Measurements from ENCODE around the gene OR2T35.
"Not testable (repeated sequence)": the region's sequence is repeated elsewhere in the genome, so short reads cannot be mapped to it uniquely, and the experiment has no call there.

The OR2T35 gene

DNA sequence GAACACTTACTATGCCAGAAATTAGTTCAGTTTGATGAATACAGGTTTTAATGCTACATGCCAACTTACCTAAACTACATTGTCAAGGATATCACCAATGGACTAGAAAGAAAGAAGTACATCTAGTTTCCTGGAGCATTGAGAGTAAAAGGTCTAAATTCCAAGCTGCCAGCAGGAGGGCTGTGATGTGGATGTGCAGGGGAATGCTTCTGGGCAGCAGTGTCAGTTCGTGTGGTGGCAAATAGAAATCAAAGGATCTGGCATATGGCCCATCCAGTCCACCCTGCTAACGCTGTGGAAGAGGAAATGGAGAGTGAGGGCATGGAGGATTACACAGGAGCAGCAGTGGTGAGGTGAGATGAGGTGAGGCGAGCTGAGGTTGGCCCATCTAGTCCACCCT is at the start of gene OR2T35:
OR2T35 (minus strand) TSS at position 101 of the 400 bp plus-strand sequence. CDS start 6,020 bp downstream, outside the sequence.
- not testable (repeated sequence) for DNase-seq (ENCODE audit: low read depth)

DNA sequence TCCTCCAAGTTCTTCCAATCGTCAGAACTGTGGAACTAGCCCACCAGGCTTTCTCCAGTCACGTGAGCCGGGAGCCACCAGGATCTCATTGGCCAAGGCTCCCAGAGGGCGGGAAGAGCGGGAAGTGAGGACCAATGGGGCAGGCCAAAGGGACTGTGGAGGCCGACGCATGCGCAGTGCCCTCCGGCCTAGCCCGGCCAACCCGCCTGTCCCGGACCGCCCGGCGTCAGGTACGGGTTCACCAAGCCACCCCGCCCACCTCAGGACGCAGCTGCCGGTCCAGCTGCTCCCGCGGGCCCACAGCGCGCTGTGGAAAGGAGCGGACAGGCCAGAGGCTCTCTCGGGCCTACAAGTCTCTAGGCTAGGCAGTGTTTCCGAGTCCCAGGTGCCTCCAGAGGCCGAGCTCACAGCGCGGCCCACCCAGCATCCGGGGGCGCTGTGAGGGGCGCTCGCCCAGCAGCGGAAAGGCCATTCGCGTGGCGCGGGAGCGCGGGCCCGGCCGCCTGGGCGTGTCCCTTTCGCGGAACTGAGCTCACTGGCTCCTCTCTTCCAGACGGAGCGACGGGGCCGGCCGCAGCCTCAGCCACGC is 46.6 kb upstream of the OR2T35 start:
- DNase-seq (ENCODE audit: low read depth): no peak

DNA sequence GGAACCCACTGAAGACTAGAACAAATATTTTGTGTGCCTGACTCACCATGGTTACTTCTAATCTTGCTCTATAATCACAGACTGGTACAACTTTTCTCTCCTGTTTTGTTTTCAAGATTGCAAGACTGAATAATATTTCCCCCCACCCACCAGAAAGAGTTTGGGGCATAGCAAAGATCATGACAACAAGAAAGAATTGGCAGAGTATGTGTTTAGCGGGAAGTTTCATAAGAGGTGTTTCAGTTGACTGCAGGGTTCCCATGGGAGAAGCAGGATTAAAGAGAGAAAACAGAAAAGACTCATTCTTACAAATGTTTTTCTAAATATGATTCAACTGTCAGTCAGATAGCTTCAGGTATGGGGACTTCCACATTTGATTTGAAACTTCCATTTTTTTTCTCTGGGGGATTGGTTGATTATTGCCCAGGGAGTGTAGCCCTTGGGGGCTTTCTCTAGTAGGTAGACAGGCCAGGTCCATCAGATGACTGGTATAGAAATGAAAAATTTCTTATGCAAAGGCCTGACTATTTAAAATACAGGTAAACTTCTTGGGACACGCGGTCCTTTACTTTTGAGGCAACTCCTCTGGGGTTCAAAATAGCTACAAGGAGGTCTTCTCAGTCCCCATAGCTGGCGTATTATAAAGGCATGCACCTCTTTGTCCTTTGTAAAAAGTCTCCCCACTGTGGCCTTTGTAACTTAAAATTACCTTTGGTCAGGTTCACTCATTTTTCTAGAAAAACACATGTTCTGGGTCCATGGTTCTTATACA is 43.6 kb upstream of the OR2T35 start:
- DNase-seq (ENCODE audit: low read depth): no peak

DNA sequence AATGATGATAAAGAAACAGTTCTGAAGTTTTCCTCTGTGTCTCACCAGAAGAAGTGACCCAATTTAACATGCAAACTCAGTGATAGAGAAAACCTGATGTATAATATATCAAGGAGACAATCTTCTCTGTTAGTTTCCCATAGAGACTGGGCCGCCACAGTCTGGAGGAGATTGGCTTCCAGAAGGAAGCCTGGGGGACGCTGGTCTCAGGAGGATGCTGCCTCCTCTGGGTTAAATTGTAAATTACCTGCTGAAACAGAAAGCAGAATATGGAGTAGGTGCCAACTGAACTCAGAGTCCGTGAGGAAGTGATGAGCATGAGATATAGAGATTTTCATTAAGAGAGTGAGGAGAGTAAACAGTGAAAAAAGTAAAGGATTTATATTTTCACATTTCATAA is 41.7 kb upstream of the OR2T35 start:
- no peak for DNase-seq (ENCODE audit: low read depth)

DNA sequence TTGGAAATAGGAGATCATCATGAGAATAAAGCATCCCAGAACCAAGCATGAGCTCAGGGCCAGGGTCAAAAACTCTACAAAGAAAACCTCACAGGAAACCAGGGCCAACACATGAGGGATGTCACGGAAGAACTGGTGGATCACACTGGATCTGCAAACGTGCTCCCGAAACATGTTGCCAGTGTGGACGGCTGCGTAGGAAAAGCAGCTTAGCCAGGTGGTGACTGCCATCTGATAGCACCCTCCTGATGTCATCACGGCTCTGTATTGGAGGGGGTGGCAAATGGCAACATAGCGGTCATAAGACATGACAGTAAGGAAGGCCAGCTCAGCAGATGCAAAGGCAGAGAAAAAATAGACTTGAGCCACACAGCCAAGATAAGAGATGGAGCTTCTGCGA is 36.6 kb upstream of the OR2T35 start:
- DNase-seq (ENCODE audit: low read depth): no peak

DNA sequence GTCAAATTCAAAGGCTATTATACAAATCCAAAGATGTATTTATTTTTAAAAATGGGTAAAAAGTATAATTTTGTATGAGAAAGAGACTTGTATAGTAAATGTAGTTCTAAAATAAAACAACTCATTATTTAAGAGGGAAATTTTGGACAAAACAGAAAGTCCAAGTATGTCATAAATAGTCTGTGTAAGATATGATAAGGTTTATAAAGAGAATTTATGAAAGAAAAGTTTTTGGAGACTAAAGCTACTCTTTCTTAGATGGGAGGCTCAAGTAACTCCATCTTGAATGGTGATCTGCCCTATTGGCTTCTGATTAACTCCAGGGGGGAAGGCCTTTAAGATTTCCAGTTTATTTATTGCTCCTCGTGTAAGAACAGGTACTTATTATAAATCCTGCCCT is 24.9 kb upstream of the OR2T35 start:
- DNase-seq (ENCODE audit: low read depth): no peak

DNA sequence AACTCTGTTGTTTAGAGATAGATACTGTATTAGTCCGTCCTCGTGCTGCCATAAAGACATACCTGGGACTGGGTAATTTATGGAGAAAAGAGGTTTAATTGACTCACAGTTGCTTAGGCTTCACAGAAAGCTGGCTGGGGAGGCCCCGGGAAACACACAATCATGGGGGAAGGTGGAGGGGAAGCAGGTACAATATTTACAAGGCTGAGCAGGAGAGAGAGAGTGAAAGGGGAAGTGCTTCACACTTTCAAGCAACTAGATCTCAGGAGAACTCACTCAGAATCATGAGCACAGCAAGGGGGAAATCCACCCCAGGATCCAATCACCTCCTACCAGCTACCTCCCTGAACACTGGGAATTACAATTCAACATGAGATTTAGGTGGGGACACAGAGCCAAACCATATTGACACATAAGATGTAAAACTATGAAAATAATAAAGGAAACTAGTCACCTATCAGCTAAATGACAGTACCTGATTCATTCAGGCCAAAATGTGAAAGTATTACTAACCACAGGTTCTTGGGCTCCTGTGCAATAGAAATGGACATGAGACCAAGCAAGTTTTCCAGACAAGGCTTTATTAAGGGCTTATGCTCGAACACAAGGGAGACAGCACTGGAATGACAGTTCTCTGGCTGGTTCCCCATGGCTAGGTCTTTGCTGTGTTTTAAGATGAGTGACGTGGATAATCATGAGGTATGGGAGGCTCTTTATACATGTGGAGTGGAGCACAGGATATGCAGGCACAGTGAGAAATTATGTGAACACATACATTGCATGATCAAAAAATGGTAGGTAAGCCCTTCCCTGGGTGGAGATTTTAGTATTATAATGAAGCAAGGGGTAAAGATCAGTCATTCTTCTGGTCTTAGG is 18.6 kb upstream of the OR2T35 start:
- not testable (repeated sequence) for DNase-seq (ENCODE audit: low read depth)

DNA sequence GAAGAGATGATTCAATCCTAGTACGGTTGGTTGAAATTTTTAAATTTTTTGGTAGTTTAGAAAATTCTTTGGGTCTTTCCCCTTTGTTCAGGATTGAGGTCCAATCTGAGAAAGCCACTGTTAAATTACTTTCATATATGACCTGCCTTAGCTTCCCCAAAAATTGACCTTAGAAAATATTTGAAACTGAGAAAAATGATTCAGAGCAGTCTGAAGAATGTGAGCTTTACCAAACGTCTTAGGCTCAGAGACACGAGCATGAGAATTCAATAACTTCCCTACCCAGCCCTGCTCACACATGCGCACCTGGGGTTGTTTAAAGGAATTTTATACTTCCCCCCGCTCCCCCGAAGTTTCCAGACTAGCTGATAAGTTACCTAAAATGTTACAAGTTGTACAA is 11.7 kb upstream of the OR2T35 start:
- not testable (repeated sequence) for DNase-seq (ENCODE audit: low read depth)

GRCh38 chr1:248655354-248655753 is 10.3 kb upstream of the OR2T35 start, which contains the start of gene OR2T27:
TSS of gene OR2T27 (minus strand) at chr1:248655528. CDS start at chr1:248650884, 4,644 bp downstream.
- not testable (repeated sequence) for DNase-seq (ENCODE audit: low read depth)

GRCh38 chr1:248648770-248649536 is 3.9 kb upstream of the OR2T35 start:
- DNase-seq (ENCODE audit: low read depth): not testable (repeated sequence)

DNA sequence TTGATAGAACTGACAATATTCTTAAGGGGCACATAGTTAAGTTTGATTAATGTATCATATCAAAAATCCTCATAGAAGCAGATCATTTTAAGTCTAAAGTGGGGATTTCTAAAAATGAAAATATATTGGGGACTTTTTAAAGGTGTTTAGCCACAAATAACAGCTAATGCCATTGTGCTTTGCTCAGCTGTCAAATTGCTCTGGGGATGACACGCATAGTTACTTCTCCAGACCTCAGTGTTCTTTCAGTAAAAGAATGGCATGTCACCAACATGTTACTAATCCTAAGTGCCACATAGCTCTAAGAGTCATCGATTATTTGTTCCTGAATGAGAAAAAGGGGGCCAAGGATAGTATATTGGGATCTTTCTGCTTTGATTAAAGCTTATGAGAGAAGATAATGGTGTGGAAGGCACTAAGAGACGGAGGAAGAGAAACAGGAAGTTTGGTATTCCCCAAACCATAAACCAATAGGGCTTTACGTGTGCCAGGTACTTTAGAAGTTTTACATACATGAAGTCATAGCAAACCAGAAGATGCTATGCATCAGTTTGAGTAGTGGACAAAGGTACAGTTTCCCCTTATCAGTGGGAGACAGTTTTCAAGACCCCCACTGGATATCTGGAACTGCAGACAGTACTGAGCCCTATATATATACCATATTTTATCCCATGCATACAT is 2.0 kb downstream of the OR2T35 start:
- DNase-seq (ENCODE audit: low read depth): not testable (repeated sequence)

DNA sequence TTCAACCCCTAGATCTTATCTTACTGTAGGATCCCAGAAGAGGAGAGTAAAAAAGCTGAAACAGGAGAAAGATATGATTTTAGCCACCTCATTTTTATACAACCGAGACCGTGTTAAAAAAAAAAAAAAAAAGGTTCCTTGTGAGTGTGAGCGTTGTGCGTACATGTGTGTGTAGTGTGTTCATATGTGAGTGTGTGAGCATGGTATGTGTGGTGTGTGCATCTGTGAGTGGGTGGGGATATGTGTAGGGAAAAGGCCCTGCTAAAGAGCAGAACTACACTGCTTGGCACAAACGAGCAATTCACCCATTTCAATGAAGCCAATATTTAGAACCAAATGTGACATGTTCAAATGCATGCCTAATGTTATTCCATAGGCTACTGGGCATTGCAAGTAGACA is 3.5 kb downstream of the OR2T35 start:
- DNase-seq (ENCODE audit: low read depth): not testable (repeated sequence)

GRCh38 chr1:248640906-248641305 is 4.2 kb downstream of the OR2T35 start:
- not testable (repeated sequence) for DNase-seq (ENCODE audit: low read depth)

DNA sequence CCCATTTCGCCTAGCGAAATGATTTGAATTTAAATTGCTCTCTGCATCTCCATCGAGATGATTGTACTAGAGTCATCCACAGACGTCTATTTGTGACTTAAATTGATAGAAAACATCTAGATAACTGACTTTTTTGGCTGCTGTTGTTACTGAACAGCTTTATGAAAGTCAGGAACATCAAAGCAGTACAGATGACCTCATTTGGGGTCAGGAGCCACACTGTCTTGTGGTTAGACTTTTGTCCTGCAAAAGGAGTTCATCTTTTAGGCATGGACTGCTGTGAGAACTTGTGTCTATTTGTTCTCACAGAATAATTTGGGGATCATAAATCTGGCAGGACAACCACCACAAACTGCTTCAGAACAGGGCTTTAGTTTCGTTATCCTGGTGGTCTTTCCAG is 5.4 kb downstream of the OR2T35 start:
- DNase-seq (ENCODE audit: low read depth): not testable (repeated sequence)

- not testable (repeated sequence) for DNase-seq (ENCODE audit: low read depth)
Observed at GRCh38 chr1:248636612-248637011, 8.5 kb downstream of the OR2T35 start.

DNA sequence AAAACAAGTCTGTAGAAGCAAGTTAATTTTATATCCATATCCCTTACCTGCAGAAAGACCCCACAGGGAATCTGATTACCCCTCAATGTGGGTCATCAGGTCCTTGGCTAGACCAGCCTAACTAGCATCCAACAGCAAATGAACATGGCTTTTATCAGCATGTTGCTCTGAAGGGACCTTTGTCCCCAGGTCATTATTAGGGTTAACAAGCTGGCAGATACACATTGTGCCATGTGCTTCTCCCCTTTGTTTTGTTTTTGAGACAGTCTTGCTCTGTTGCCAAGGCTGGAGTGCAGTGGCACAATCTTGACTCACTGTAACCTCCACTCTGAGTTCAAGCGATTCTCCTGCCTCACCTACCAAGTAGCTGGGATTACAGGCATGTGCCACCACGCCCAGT is 10.1 kb downstream of the OR2T35 start, which contains the start of gene OR2T11:
OR2T11 (minus strand) TSS at position 101 of the 400 bp plus-strand sequence. CDS start 7,963 bp downstream, outside the sequence.
- DNase-seq (ENCODE audit: low read depth): not testable (repeated sequence)

GRCh38 chr1:248631354-248632008 is 13.6 kb downstream of the OR2T35 start:
- DNase-seq (ENCODE audit: low read depth): no peak

GRCh38 chr1:248630551-248630950 is 14.5 kb downstream of the OR2T35 start:
- no peak for DNase-seq (ENCODE audit: low read depth)

DNA sequence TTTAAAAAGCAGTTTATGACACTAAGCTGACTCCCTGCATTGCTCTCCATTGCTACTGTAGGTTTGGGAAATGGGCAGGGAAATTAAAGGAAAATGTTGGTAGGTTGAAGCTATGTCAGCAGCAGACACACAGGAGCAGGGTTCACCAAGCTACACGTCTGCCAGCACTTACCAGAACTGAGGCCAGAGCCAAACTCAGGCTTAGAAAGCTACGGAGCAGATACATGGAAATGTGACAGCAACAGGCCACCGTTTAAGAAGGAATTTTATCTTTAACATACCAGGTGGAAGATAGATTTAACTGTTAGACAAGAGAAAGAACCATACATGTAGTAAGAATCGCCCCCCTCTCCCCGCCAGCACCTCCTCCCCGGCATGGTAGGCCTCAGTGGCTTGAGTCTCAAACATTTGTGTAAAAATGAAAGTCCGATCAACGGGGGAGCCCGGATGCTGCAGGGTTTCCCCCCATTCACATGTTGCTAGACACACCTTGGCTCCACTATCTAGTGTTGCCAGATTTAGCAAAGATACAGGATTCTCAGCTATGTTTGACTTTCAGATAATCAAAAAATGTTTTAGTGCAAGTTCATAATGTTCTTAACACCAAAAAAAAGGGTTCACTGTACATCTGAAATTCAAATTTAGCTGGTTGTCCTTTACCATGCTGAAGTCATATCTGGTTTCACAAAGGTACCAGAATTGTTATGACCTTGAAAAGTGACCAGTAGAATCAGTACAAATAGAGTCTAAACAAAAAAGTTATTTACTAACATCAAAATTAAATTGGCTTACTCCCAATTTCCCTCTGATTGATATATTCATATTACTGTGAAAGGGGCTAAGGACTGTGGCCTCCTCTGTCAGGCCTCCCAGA is 16.9 kb downstream of the OR2T35 start:
- no peak for DNase-seq (ENCODE audit: low read depth)
